GM12878 (cell line): Measurements from ENCODE around the gene CCDC28A. TPM values are rescaled to one million over a fixed set of nuclear protein-coding genes. Genes with fewer than 3 reads are reported as not detected.

Experiments used
- ATAC-seq: fragments of 200-7000 bp; cut with Tn5 transposase; 3 replicates; pipeline ENCODE4 v1.9.1; 2020; ENCODE audit warnings: mild to moderate bottlenecking, moderate library complexity
- BruUV-seq: library from RNA; stranded (reverse); fragments of 400-500 nt; replicated peaks from 2 replicates; lab custom pipeline; 2021; lab: Mats Ljungman, UMichigan
- CTCF ChIA-PET: fragments of 300-600 bp; sonication (Branson Sonifier 250); formaldehyde crosslinking; extraction: SDS; loops from one replicate; lab custom pipeline; 2021; ENCODE audit warnings: inconsistent platforms; lab: Yijun Ruan, JAX
- POLR2A ChIA-PET: fragments of 350-600 bp; formaldehyde crosslinking; extraction: SDS; loops from one replicate; lab custom pipeline; 2021; ENCODE audit warnings: inconsistent platforms; lab: Charles Lee
- RAD21 ChIA-PET: fragments of 300-600 bp; sonication (Branson Sonifier 250); formaldehyde crosslinking; loops from one replicate; lab custom pipeline; 2023; ENCODE audit warnings: antibody characterized with exemption; ENCODE audit not compliant: unreplicated experiment; lab: Charles Lee
- SMC1A ChIA-PET: fragments of 300-600 bp; sonication (Branson Sonifier 250); formaldehyde crosslinking; loops from one replicate; lab custom pipeline; 2023; ENCODE audit not compliant: unreplicated experiment, uncharacterized antibody; lab: Charles Lee
- DNase-seq: peaks from one replicate; pipeline ENCODE4 v3.0.0-alpha.2; 2011; ENCODE audit warnings: low read depth, low spot score
- FAIRE-seq: peaks from 3 replicates; lab custom pipeline; 2011; peaks lifted over from hg19 to GRCh38; lab: Jason Lieb, UNC
- H2AFZ ChIP-seq: 2 replicates; pipeline ENCODE4 v1.6.0; 2011; ENCODE audit warnings: low read depth, low read length, control low read depth; ENCODE audit not compliant: control insufficient read depth
- H3K27ac ChIP-seq: 2 replicates; pipeline ENCODE4 v1.5.1; 2011; ENCODE audit warnings: control low read depth; ENCODE audit not compliant: control insufficient read depth, insufficient read depth
- H3K27me3 ChIP-seq, 2 experiments: replicated peaks in 1 of 2; 2 replicates each; pipeline versions ENCODE4 v1.6.0 to v1.6.1; 2011; ENCODE audit warnings: low read length in 1 of 2; ENCODE audit not compliant: control insufficient read depth in 2 of 2, insufficient read depth in 2 of 2
- H3K36me3 ChIP-seq, 2 experiments: 2 replicates each; pipeline ENCODE4 v1.5.1; 2011; ENCODE audit warnings: low read length in 1 of 2; ENCODE audit not compliant: control insufficient read depth in 2 of 2, insufficient read depth in 2 of 2
- H3K4me1 ChIP-seq: 2 replicates; pipeline ENCODE4 v1.6.1; 2011; ENCODE audit warnings: mild to moderate bottlenecking, low read length, moderate library complexity, mixed read lengths; ENCODE audit not compliant: control insufficient read depth, insufficient read depth
- H3K4me2 ChIP-seq: 2 replicates; pipeline ENCODE4 v1.6.0; 2011; ENCODE audit warnings: control low read depth; ENCODE audit not compliant: control insufficient read depth, insufficient read depth
- H3K4me3 ChIP-seq: fragments of 200-600 bp; sonication (generic); 2 replicates; pipeline ENCODE4 v1.5.1; 2016
- H3K79me2 ChIP-seq: 2 replicates; pipeline ENCODE4 v1.6.0; 2011; ENCODE audit warnings: low read length; ENCODE audit not compliant: control insufficient read depth, insufficient read depth
- H3K9ac ChIP-seq: 2 replicates; pipeline ENCODE4 v1.8.0; 2011; ENCODE audit warnings: low read length, control low read depth, mixed read lengths; ENCODE audit not compliant: control insufficient read depth, insufficient read depth
- H3K9me3 ChIP-seq: replicated peaks from 3 replicates; pipeline ENCODE4 v1.5.1; 2011; ENCODE audit warnings: mild to moderate bottlenecking, low read length; ENCODE audit not compliant: control insufficient read depth, insufficient read depth
- H4K20me1 ChIP-seq: 2 replicates; pipeline ENCODE4 v1.6.0; 2011; ENCODE audit not compliant: control insufficient read depth, insufficient read depth
- ASH2L ChIP-seq: fragments of 300-600, 200-600 bp; sonication (generic); IDR thresholded peaks from 2 replicates; pipeline ENCODE4 v1.6.1; 2017; ENCODE audit warnings: low read depth, mild to moderate bottlenecking, borderline replicate concordance
- CEBPB ChIP-seq, 2 experiments: fragments of 150-350 bp in 1 of 2; IDR thresholded peaks; 2 replicates each; pipeline ENCODE4 v1.6.1; 2012 to 2014; ENCODE audit warnings: low read depth in 2 of 2, low read length in 2 of 2, borderline replicate concordance in 1 of 2, inconsistent platforms in 1 of 2
- CREM ChIP-seq: IDR thresholded peaks from 2 replicates; pipeline ENCODE4 v1.6.1; 2014; ENCODE audit warnings: antibody characterized with exemption, low read depth
- E2F4 ChIP-seq: IDR thresholded peaks from 2 replicates; pipeline ENCODE4 v1.6.1; 2012; ENCODE audit warnings: low read depth, low read length, improper control_type of control experiment
- KDM1A ChIP-seq: fragments of 200-600 bp; sonication (generic); IDR thresholded peaks from 2 replicates; pipeline ENCODE4 v1.6.1; 2016; ENCODE audit warnings: borderline replicate concordance
- RELB ChIP-seq: fragments of 450-650 bp; IDR thresholded peaks from 2 replicates; pipeline ENCODE4 v1.6.1; 2017; ENCODE audit warnings: low read depth, mild to moderate bottlenecking, moderate library complexity
- SREBF1 ChIP-seq: IDR thresholded peaks from 2 replicates; pipeline ENCODE4 v1.6.1; 2012; ENCODE audit warnings: mild to moderate bottlenecking, low read length
- YBX1 ChIP-seq: fragments of 450-650 bp; IDR thresholded peaks from 2 replicates; pipeline ENCODE4 v1.6.1; 2016; ENCODE audit warnings: antibody characterized with exemption
- WGBS: methylation state at CpG from one replicate; pipeline ENCODE4 v1.1.6; 2016; ENCODE audit warnings: low lambda C conversion rate; ENCODE audit not compliant: insufficient replicate concordance, insufficient coverage; ENCODE audit errors: missing lambda C conversion rate; 5-methylcytosine and 5-hydroxymethylcytosine counted together
- in situ Hi-C: fragments of 300-500 bp; cut with MboI; formaldehyde crosslinking; loops from 9 replicates; pipeline ENCODE4 v1.14.3; 2018; ENCODE audit warnings: mixed read lengths
- intact Hi-C: fragments of 100-400 bp; cut with micrococcal nuclease; formaldehyde crosslinking; loops from one replicate; pipeline ENCODE4 v1.14.2; 2022; ENCODE audit not compliant: unreplicated experiment
- polyA plus RNA-seq, 11 experiments: library from polyadenylated mRNA; depleted of rRNA in 4 of 11; unstranded in 6 of 11; stranded (reverse) in 5 of 11; fragments of >200 nt; fragmentation: Nextera tagmentation in 4 of 11; fragmentation: Illumina TruSeq in 1 of 11; extraction: Ambion mirVana in 4 of 11; extraction: Trizol in 1 of 11; gene quantifications; 1 replicate in 1 of 11; 2 replicates in 10 of 11; pipeline versions ENCODE4 v1.2.1 to v1.2.3, GENCODE V29; 2011 to 2016; ENCODE audit warnings: inconsistent platforms in 2 of 11, missing spikeins in 2 of 11, low read depth in 1 of 11
- total RNA-seq, 4 experiments: library from RNA; depleted of rRNA in 3 of 4; stranded (reverse); fragments of >200 nt in 3 of 4; fragmentation: Illumina TruSeq in 1 of 4; extraction: Trizol in 1 of 4; gene quantifications; 2 replicates each; pipeline versions ENCODE4 v1.2.1 to v1.2.3, GENCODE V29; 2013 to 2021

The CCDC28A gene
- total and polyA plus RNA-seq, 10 of the 15 experiments (the other 5 are each of a cell fraction or from before 2014, with no cell fraction given): 13.5 to 38.8 (median 19.2) TPM

GRCh38 chr6:138787138-138787537 lies 13.6 kb downstream of the CCDC28A start:
- SMC1A ChIA-PET: no interaction called here
- H3K4me3 ChIP-seq: no peak overlapping the region
- no peaks in the 10 kb centered on the region for H3K4me1 ChIP-seq
- POLR2A ChIA-PET: interaction anchor here (0.6 kb wide), 1 partner anchor 1533 kb away, joined by 6 read pairs; no protein-coding TSS in a partner anchor
- H3K36me3 ChIP-seq: peaks cover 0 to 2% of the 10 kb centered on the region in 2 experiments; a peak in 1 of 4 replicates
- no peaks in the 10 kb centered on the region for H3K79me2 ChIP-seq
- intact Hi-C loops (no loop called here), in situ Hi-C loops (no loop called here)
- CTCF ChIA-PET: interaction anchor here (0.8 kb wide), 1 partner anchor 14 kb away, joined by 3 read pairs; no protein-coding TSS in a partner anchor
- 100% methylated on average over 1 of the region's 1 CpG for WGBS
- no peak overlapping the region for H3K9ac ChIP-seq
- H4K20me1 ChIP-seq: no peaks in the 10 kb centered on the region
- RAD21 ChIA-PET: no interaction called here
- no peak for TF ChIP-seq SREBF1
- no peak for FAIRE-seq
- no peak overlapping the region for H3K27ac ChIP-seq
- ATAC-seq: no peak; the same call in 2 of the 3 replicates
- H3K4me2 ChIP-seq: no peak overlapping the region
- no TSS peak for BruUV-seq
- no peak for DNase-seq
- no peaks in the 10 kb centered on the region for H3K27me3 ChIP-seq
- no peaks in the 10 kb centered on the region for H3K9me3 ChIP-seq
- H2AFZ ChIP-seq: no peak overlapping the region

GRCh38 chr6:138795809-138796603 lies 22.4 kb downstream of the CCDC28A start, which contains the start of gene ECT2L:
TSS of gene ECT2L (plus strand) at chr6:138796087. CDS start at chr6:138813275, 17,188 bp downstream.
- POLR2A ChIA-PET: no interaction called here

More at GRCh38 chr6:138795809-138796603, 22.4 kb downstream of the CCDC28A start, which contains the start of gene ECT2L:
- H3K27me3 ChIP-seq: no peaks in the 10 kb centered on the region
- SMC1A ChIA-PET: interaction anchor here (0.9 kb wide), 1 partner anchor 20 kb away, joined by 3 read pairs; no protein-coding TSS in a partner anchor
- RAD21 ChIA-PET: no interaction called here
- CTCF ChIA-PET: no interaction called here
- peak within 1 kb of the TSS; percentile 22; the same call in 1 of the 2 replicates for H3K4me2 ChIP-seq
- no peak within 1 kb of the TSS for H3K27ac ChIP-seq
- ATAC-seq (peak; percentile 49), DNase-seq (no peak), FAIRE-seq (no peak)
- no peaks in the 10 kb centered on the region for H3K79me2 ChIP-seq
- intact Hi-C loops: no loop called here
- in situ Hi-C loops: no loop called here
- no peaks in the 10 kb centered on the region for H3K36me3 ChIP-seq
- no peaks in the 10 kb centered on the region for H3K9me3 ChIP-seq
- no TSS peak for BruUV-seq
- 47% methylated on average over 46 of the region's 50 CpGs for WGBS
- no peaks in the 10 kb centered on the region for H4K20me1 ChIP-seq
- H3K4me1 ChIP-seq: no peaks in the 10 kb centered on the region
- no peak within 1 kb of the TSS for H2AFZ ChIP-seq
- no peak within 1 kb of the TSS for H3K4me3 ChIP-seq
- no peak for TF ChIP-seq KDM1A
- TF ChIP-seq SREBF1: no peak
- no peak for TF ChIP-seq RELB
- no peak for TF ChIP-seq E2F4
- no peak for TF ChIP-seq CREM
- no peak for TF ChIP-seq YBX1
- no peak for TF ChIP-seq CEBPB (IDR thresholded peaks at IDR 0.05; ENCODE audit: borderline replicate concordance in 1 of 2, low read depth in 2 of 2, low read length in 2 of 2)
- TF ChIP-seq ASH2L: no peak
- no peak within 1 kb of the TSS for H3K9ac ChIP-seq
